Endothelial cell of umbilical vein (primary cell): ENCODE measurements around the gene RAB25. TPM values are rescaled to one million over a fixed set of nuclear protein-coding genes. Genes with fewer than 3 reads are reported as not detected.

Source experiments
- BruUV-seq: library from RNA; stranded (reverse); fragments of 400-500 nt; replicated peaks from 2 replicates; lab custom pipeline; 2021; lab: Mats Ljungman, UMichigan
- CTCF ChIA-PET: fragments of 300-600, 350-600 bp; sonication (Branson Sonifier 250); formaldehyde crosslinking; loops from one replicate; lab custom pipeline; 2021; ENCODE audit warnings: antibody characterized with exemption, inconsistent platforms; lab: Charles Lee
- POLR2A ChIA-PET: fragments of 300-600, 350-600 bp; sonication (Branson Sonifier 250); formaldehyde crosslinking; loops from one replicate; lab custom pipeline; 2021; ENCODE audit warnings: antibody characterized with exemption, inconsistent platforms; lab: Charles Lee
- DNase-seq: peaks from one replicate; pipeline ENCODE4 v3.0.0-alpha.2; 2011; ENCODE audit warnings: low read depth, low spot score
- FAIRE-seq: peaks from 2 replicates; lab custom pipeline; 2011; peaks lifted over from hg19 to GRCh38; lab: Jason Lieb, UNC
- H2AFZ ChIP-seq: 2 replicates; pipeline ENCODE4 v1.6.0; 2012; ENCODE audit warnings: low read depth, low read length, control low read depth, inconsistent platforms
- H3K27ac ChIP-seq: 2 replicates; pipeline ENCODE4 v1.5.1; 2011; ENCODE audit warnings: low read depth, mild to moderate bottlenecking, control low read depth, low read length, moderate library complexity; ENCODE audit not compliant: insufficient read depth
- H3K27me3 ChIP-seq, 2 experiments: 2 replicates each; pipeline versions ENCODE4 v1.6.0 to v1.6.1; 2011; ENCODE audit warnings: low read length in 2 of 2, mixed read lengths in 1 of 2; ENCODE audit not compliant: control insufficient read depth in 2 of 2, insufficient read depth in 2 of 2
- H3K36me3 ChIP-seq, 2 experiments: 2 replicates in 1 of 2; 3 replicates in 1 of 2; pipeline ENCODE4 v1.5.1; 2011; ENCODE audit warnings: low read length in 2 of 2, mild to moderate bottlenecking in 1 of 2, moderate library complexity in 1 of 2; ENCODE audit not compliant: control insufficient read depth in 2 of 2, insufficient read depth in 2 of 2; ENCODE audit errors: extremely low read depth in 1 of 2
- H3K4me1 ChIP-seq: 3 replicates; pipeline ENCODE4 v1.5.1; 2011; ENCODE audit warnings: mild to moderate bottlenecking, low read length; ENCODE audit not compliant: control insufficient read depth, insufficient read depth; ENCODE audit errors: extremely low read depth
- H3K4me2 ChIP-seq: 2 replicates; pipeline ENCODE4 v1.6.1; 2011; ENCODE audit warnings: low read length, control low read depth, mixed read lengths; ENCODE audit not compliant: insufficient read depth
- H3K4me3 ChIP-seq, 3 experiments: fragments of 200-600 bp in 1 of 3; sonication (generic), shearing (Covaris generic) in 1 of 3; replicated peaks in 1 of 3; 2 replicates each; pipeline ENCODE4 v1.5.1; 2011 to 2016; ENCODE audit warnings: control low read depth in 3 of 3, low read length in 3 of 3, mild to moderate bottlenecking in 2 of 3, inconsistent platforms in 1 of 3, low read depth in 1 of 3, moderate library complexity in 1 of 3; ENCODE audit not compliant: insufficient read depth in 1 of 3
- H3K79me2 ChIP-seq: 2 replicates; pipeline ENCODE4 v1.6.0; 2012; ENCODE audit warnings: low read length, inconsistent platforms; ENCODE audit not compliant: control insufficient read depth, insufficient read depth
- H3K9ac ChIP-seq: replicated peaks from 2 replicates; pipeline ENCODE3; 2011; ENCODE audit warnings: low read length, control low read depth; ENCODE audit not compliant: insufficient read depth; ENCODE audit errors: extremely low read depth
- H3K9me1 ChIP-seq: replicated peaks from 3 replicates; pipeline ENCODE4 v1.6.0; 2011; ENCODE audit warnings: mild to moderate bottlenecking, low read length; ENCODE audit not compliant: control insufficient read depth, insufficient read depth; ENCODE audit errors: extremely low read depth
- H3K9me3 ChIP-seq: replicated peaks from 2 replicates; pipeline ENCODE4 v1.5.1; 2012; ENCODE audit warnings: low read length, inconsistent platforms; ENCODE audit not compliant: control insufficient read depth, insufficient read depth
- H4K20me1 ChIP-seq: replicated peaks from 2 replicates; pipeline ENCODE3; 2011; ENCODE audit warnings: mild to moderate bottlenecking, low read length; ENCODE audit not compliant: control insufficient read depth, insufficient read depth; ENCODE audit errors: extremely low read depth
- CTCF ChIP-seq, 2 donors: IDR thresholded peaks; 1 replicate in 1 of 2; 2 replicates in 1 of 2; pipeline ENCODE4 v1.5.1; 2011; ENCODE audit warnings: low read length in 2 of 2, mild to moderate bottlenecking in 2 of 2, moderate library complexity in 2 of 2, control low read depth in 1 of 2, inconsistent platforms in 1 of 2, low read depth in 1 of 2; ENCODE audit not compliant: insufficient read depth in 1 of 2; ENCODE audit errors: extremely low read depth in 1 of 2
- EZH2 ChIP-seq: IDR thresholded peaks from 2 replicates; pipeline ENCODE4 v1.6.1; 2012; ENCODE audit warnings: borderline replicate concordance, low read depth, mild to moderate bottlenecking, moderate library complexity, low read length, inconsistent platforms; ENCODE audit not compliant: severe bottlenecking
- FOS ChIP-seq: IDR thresholded peaks from 2 replicates; pipeline ENCODE4 v1.6.1; 2011; ENCODE audit warnings: mild to moderate bottlenecking, low read length, moderate library complexity, borderline replicate concordance; ENCODE audit not compliant: insufficient read depth
- GATA2 ChIP-seq: IDR thresholded peaks from 2 replicates; pipeline ENCODE4 v1.7.0; 2011; ENCODE audit warnings: low read depth, mild to moderate bottlenecking, moderate library complexity, mixed read lengths, low read length; ENCODE audit not compliant: insufficient read length, insufficient read depth
- JUN ChIP-seq: IDR thresholded peaks from 2 replicates; pipeline ENCODE4 v1.6.1; 2011; ENCODE audit warnings: borderline replicate concordance, low read depth; ENCODE audit not compliant: insufficient read length, insufficient read depth
- MAX ChIP-seq: IDR thresholded peaks from 2 replicates; pipeline ENCODE4 v1.6.1; 2011; ENCODE audit not compliant: insufficient read depth, insufficient read length
- MYC ChIP-seq: IDR thresholded peaks from one replicate; pipeline ENCODE4 v1.6.1; 2011; ENCODE audit warnings: mild to moderate bottlenecking, low read depth, low read length
- POLR2A ChIP-seq: IDR thresholded peaks from 2 replicates; pipeline ENCODE4 v1.6.1; 2012; ENCODE audit warnings: low read depth, mild to moderate bottlenecking, control low read depth, low read length
- POLR2AphosphoS5 ChIP-seq: IDR thresholded peaks from 2 replicates; pipeline ENCODE4 v1.6.1; 2012; ENCODE audit warnings: low read depth, mild to moderate bottlenecking, control low read depth, low read length, moderate library complexity; ENCODE audit not compliant: insufficient read depth
- dilution Hi-C: fragments of 300-500 bp; cut with MboI; formaldehyde crosslinking; loops from one replicate; pipeline ENCODE4 v1.15.0; 2019; ENCODE audit warnings: low sequenced_read_pairs; ENCODE audit not compliant: extremely low pct_ligation_motif_present
- intact Hi-C: fragments of 100-400 bp; cut with micrococcal nuclease; formaldehyde crosslinking; loops from one replicate; pipeline ENCODE4 v1.10.0; 2022
- polyA plus RNA-seq, 4 experiments: library from polyadenylated mRNA; depleted of rRNA in 3 of 4; stranded (reverse) in 3 of 4; unstranded in 1 of 4; fragments of >200 nt; gene quantifications; 2 replicates each; pipeline versions ENCODE4 v1.2.1 to v1.2.3, GENCODE V29; 2011 to 2012; ENCODE audit warnings: missing spikeins in 1 of 4
- total RNA-seq: library from RNA; stranded (reverse); gene quantifications from 2 replicates; pipeline ENCODE4 v1.2.3, GENCODE V29; 2021

Gene RAB25
- total and polyA plus RNA-seq, 2 donors (not counting 3 experiments of a cell fraction or from before 2014, with no cell fraction given) = not detected

GRCh38 chr1:156104065-156104810, 43.3 kb downstream of the RAB25 start:
- Histone ChIP-seq H3K36me3 (no peaks in the 10 kb centered on the region), H3K9me3 (no peaks in the 10 kb centered on the region), H3K4me1 (peaks cover 57% of the 10 kb centered on the region), H3K9me1 (no peaks in the 10 kb centered on the region), H3K79me2 (no peaks in the 10 kb centered on the region), H3K9ac (peak overlapping the region; percentile 88), H3K4me3 (no peak overlapping the region), H3K27ac (peak overlapping the region; percentile 97), H4K20me1 (no peaks in the 10 kb centered on the region), H2AFZ (no peak overlapping the region), H3K4me2 (peak overlapping the region; percentile 23), H3K27me3 (no peaks in the 10 kb centered on the region)
- TF ChIP-seq POLR2AphosphoS5 = no peak
- FAIRE-seq = peak; percentile 92
- POLR2A ChIA-PET = interaction anchor here (1.0 to 2.2 kb wide), 2 partner anchors 10 to 26 kb away, joined by 3 to 17 read pairs; partner anchors contain the start of gene LMNA
- peak; percentile 91 for DNase-seq
- intact Hi-C loops (loop anchor here (5.0 kb wide), 1 partner anchor 108 kb away; the partner anchor contains the start of gene PMF1), dilution Hi-C loops (no loop called here)
- no TSS peak for BruUV-seq
- CTCF ChIA-PET = interaction anchor here (11.8 to 21.0 kb wide), 2 partner anchors 13 to 27 kb away, joined by 283 to 627 read pairs; partner anchors contain the start of gene LMNA

GRCh38 chr1:156104861-156105832, 44.2 kb downstream of the RAB25 start:
- POLR2A ChIA-PET = no interaction called here
- BruUV-seq = no TSS peak
- Histone ChIP-seq H3K9me3 (no peaks in the 10 kb centered on the region), H3K36me3 (no peaks in the 10 kb centered on the region), H3K9me1 (no peaks in the 10 kb centered on the region), H3K9ac (peak overlapping the region; percentile 88), H3K27ac (peak overlapping the region; percentile 97), H3K4me2 (no peak overlapping the region), H3K4me3 (no peak overlapping the region), H3K27me3 (no peaks in the 10 kb centered on the region), H4K20me1 (no peaks in the 10 kb centered on the region), H2AFZ (no peak overlapping the region), H3K4me1 (peaks cover 57% of the 10 kb centered on the region), H3K79me2 (no peaks in the 10 kb centered on the region)
- CTCF ChIA-PET = interaction anchor here (11.8 to 21.0 kb wide), 2 partner anchors 12 to 26 kb away, joined by 283 to 627 read pairs; partner anchors contain the start of gene LMNA
- intact Hi-C loops = loop anchor here (5.0 kb wide), 1 partner anchor 107 kb away; the partner anchor contains the start of gene PMF1
- TF ChIP-seq EZH2 (no peak), GATA2 (no peak), JUN (no peak), MAX (no peak), POLR2A (no peak), CTCF (IDR thresholded peaks at IDR 0.05; ENCODE audit: extremely low read depth in 1 of 2, insufficient read depth in 1 of 2, low read depth in 1 of 2, low read length in 2 of 2) (no peak), POLR2AphosphoS5 (no peak), FOS (no peak), MYC (no peak)
- dilution Hi-C loops = no loop called here
- FAIRE-seq (no peak), DNase-seq (peak; percentile 44)
